NCI-H1092 treated with DMSO at 0.1 percent for 48 hours (cell line): ENCODE measurements around the gene LPGAT1.
"Not testable (repeated sequence)": the region's sequence is repeated elsewhere in the genome, so short reads cannot be mapped to it uniquely, and the experiment has no call there.

ENCODE experiments used
- DNase-seq: peaks from one replicate; lab custom pipeline; 2025; lab: John Stamatoyannopoulos, UW

LPGAT1 gene

DNA sequence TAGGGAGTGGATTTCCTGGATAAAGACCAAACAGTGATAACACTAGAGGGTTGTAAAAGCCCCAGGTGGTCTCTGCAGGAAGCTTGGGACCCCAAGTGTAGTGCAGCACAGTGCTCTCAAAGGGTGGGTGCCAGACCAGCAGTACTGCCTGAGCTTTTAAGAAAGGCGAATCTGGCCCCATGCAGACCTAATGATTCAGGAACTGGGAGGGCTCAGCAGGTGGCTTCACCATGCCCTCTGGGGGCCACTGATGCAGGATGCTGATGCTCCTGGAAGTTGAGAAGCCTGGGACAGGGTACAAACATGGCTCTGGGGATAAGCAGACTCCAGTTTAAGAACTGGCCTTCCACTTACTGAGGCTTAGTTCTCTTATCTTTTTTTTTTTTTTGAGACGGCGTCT, 126.0 kb downstream of the LPGAT1 start:
- DNase-seq, result no peak

GRCh38 chr1:211703812-211704537, 126.6 kb downstream of the LPGAT1 start:
- peak; percentile 84 for DNase-seq

DNA sequence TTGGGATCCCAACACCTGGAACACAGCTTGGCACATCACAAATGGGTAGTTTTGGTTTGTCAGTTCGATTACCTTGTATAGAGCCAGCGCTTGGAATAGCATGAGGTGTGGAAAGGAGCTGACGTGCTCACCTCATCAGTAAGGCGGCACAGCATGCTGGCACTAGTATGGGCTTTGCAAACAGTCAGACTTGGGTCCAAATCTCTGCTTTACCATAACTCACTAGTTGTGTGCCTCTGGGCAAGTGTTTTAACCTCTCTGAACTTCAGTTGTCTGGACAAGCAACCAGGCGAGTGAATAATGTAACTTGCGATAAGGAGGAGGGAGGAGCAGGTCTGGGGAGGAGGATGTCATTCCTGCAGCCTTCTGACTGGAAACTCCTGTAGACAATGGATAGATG, 128.8 kb downstream of the LPGAT1 start:
- DNase-seq, result no peak

DNA sequence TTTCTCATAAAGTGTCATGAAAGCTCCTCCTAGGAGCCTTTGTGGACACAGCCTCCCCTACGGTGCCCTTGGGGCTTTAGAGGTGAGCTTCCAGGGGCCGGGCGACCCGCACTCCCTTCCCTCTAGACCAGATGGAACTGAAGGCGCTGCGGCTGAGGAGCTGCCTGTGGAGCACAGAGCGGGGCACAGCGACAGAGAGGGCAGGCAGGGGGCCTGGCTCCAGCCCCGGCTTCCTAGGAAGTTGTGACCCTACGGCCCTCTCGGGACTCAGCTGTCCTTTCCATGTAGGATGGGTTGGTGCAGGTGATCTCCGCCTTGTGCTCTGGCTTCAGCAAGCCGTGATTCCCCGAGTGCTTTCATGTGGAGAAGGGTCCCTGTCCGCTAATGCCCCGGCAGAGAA, 131.5 kb downstream of the LPGAT1 start:
- DNase-seq, result no peak

DNA sequence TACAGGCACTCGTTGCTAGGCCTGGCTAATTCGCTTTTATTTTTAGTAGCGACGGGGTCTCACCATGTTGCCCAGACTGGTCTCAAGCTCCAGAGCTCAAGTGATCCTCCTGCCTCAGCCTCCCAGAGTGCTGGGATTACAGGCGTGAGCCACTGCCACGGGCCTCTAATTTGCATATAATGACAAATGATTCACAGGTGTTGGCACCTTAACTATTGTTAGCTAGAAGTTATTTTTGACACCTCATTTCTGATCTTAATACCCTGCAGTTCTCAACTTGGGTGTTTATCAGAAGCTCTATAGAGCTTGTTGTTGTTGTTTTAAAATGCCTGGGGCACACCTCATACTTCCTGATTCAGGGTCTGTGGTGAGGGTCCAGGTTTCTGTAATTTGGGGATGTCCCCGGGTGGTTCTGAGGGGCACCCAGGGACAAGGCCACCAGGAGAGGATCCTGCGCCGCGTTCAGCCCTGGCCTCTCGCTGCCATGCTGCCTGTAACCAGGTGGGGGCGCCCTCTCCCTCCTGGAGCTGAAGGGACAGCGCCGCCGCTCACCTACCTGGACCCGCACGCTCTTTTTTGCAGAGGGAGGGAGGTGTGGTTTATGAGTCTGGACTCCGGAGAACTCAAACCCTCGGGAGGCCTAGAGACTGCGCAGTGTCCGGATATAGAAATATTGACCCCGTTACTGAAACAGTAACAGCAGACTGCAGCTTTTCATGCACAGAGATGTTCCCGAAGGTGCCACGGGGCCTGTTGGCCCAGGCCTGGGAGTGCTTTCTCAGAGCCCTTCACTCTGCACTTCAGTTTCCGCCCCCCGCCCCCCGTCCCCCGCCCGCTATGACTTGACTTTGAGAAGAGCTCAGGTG, 132.2 kb downstream of the LPGAT1 start:
- DNase-seq, result peak; percentile 78

DNA sequence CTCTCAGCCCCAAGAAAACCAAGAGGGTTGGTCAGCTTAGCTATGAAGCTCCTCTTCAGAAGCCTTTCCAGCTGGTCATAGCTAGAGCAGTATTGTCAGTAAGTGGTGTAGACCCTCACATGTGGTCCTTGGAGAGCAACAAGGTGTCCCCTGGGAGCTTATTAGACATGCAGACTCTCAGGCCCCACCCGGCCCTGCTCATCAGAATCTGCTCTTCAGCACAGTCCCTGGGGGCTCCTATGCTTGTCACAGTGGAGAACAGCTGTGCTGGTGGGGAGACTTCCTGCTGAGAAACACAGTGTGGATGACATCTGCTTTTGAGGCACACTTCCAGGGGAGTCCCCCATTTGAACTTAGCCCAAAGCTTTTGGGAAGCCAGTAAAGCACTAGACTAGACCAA, 133.2 kb downstream of the LPGAT1 start:
- peak; percentile 57 for DNase-seq

GRCh38 chr1:211695135-211695816, 135.3 kb downstream of the LPGAT1 start:
- DNase-seq, result no peak

GRCh38 chr1:211693911-211694310, 136.7 kb downstream of the LPGAT1 start:
- DNase-seq, result not testable (repeated sequence)
